OCI-LY3 (cell line): Measurements from ENCODE around the gene RAC3.

Experiments
- EZH2phosphoT487 ChIP-seq: fragments of 200-600 bp; shearing (Covaris generic); IDR thresholded peaks from 2 replicates; pipeline ENCODE4 v1.6.1; 2018; ENCODE audit warnings: antibody characterized with exemption, mixed run types, low read depth
- TF ChIP-seq, protein P1 (sequence below): fragments of 200-600, 300-600 bp; sonication (generic); IDR thresholded peaks from 2 replicates; pipeline ENCODE4 v1.5.1; 2014; ENCODE audit warnings: antibody characterized with exemption, low read length, low read depth

DNA sequence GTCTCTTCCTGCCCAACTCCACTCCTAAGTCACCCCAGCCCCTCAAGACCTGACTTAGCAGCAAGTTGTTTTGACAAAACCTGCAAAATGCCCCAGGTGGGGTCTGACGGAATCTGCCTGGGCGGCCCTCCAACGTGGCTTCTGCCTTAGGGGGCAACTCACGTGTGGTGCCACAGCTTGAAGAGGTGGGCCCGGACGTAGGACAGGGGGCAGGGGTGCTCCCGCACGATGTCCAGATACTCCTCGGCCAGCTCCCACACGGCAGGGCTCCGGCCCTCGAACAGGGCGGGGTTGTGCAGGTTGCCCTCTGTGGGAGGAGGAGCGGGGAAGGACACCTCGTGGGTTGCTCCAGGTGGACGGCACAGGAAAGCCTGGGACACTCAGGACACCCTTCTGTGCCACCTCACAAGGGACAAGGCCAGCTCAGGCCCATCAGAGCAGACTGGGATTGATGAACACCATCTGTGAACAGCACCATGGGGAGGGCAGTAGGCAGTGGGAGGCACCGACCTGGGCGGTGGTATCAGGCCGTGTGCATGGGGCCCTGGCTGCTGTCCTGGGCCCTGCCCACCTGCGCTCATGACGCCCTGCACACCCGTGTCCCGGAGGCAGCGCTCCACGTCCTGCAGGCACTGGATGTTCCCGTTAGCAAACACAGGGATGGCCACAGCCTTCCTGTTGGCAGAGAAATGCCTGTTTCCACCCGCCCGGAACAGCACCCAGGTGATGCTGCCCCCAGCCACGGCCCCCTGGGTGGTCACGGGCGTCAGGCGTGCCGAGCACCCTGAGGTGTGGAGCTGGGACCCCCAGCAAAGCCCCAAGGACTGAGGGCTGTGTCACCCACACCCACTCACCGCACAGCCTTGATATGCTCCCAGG, 29.8 kb downstream of the RAC3 start:
- TF ChIP-seq, protein P1, sequence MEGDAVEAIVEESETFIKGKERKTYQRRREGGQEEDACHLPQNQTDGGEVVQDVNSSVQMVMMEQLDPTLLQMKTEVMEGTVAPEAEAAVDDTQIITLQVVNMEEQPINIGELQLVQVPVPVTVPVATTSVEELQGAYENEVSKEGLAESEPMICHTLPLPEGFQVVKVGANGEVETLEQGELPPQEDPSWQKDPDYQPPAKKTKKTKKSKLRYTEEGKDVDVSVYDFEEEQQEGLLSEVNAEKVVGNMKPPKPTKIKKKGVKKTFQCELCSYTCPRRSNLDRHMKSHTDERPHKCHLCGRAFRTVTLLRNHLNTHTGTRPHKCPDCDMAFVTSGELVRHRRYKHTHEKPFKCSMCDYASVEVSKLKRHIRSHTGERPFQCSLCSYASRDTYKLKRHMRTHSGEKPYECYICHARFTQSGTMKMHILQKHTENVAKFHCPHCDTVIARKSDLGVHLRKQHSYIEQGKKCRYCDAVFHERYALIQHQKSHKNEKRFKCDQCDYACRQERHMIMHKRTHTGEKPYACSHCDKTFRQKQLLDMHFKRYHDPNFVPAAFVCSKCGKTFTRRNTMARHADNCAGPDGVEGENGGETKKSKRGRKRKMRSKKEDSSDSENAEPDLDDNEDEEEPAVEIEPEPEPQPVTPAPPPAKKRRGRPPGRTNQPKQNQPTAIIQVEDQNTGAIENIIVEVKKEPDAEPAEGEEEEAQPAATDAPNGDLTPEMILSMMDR = no peak
- TF ChIP-seq EZH2phosphoT487 = no peak
